Mucosa of rectum (tissue), 2 donors: Measurements from ENCODE around the gene KLK15.

Experiments used
- H3K27ac ChIP-seq, 2 donors: one replicate each; pipeline ENCODE4 v1.7.0; 2013; ENCODE audit warnings: inconsistent platforms in 2 of 2, low read depth in 2 of 2, low read length in 2 of 2
- H3K27me3 ChIP-seq, 2 donors: one replicate each; pipeline ENCODE4 v1.7.0; 2013; ENCODE audit warnings: low read length in 2 of 2; ENCODE audit not compliant: control insufficient read depth in 2 of 2, insufficient read depth in 2 of 2
- H3K36me3 ChIP-seq, 2 donors: one replicate each; pipeline ENCODE4 v1.7.0; 2013; ENCODE audit warnings: low read length in 2 of 2; ENCODE audit not compliant: control insufficient read depth in 2 of 2, insufficient read depth in 2 of 2
- H3K4me1 ChIP-seq, 2 donors: one replicate each; pipeline ENCODE4 v1.7.0; 2013; ENCODE audit warnings: low read length in 2 of 2, mild to moderate bottlenecking in 1 of 2; ENCODE audit not compliant: control insufficient read depth in 2 of 2, insufficient read depth in 2 of 2
- H3K4me3 ChIP-seq, 2 donors: one replicate each; pipeline ENCODE4 v1.7.0; 2013; ENCODE audit warnings: low read length in 2 of 2
- H3K9ac ChIP-seq, 2 donors: one replicate each; pipeline ENCODE4 v1.7.0; 2013; ENCODE audit warnings: low read length in 2 of 2, low read depth in 1 of 2, mild to moderate bottlenecking in 1 of 2
- H3K9me3 ChIP-seq, 2 donors: one replicate each; pipeline ENCODE4 v1.7.0; 2013; ENCODE audit warnings: low read length in 2 of 2; ENCODE audit not compliant: control insufficient read depth in 2 of 2
- donor health status: healthy.
- donor health status: Normal muscosa, but diverticular disease.

KLK15 gene

DNA sequence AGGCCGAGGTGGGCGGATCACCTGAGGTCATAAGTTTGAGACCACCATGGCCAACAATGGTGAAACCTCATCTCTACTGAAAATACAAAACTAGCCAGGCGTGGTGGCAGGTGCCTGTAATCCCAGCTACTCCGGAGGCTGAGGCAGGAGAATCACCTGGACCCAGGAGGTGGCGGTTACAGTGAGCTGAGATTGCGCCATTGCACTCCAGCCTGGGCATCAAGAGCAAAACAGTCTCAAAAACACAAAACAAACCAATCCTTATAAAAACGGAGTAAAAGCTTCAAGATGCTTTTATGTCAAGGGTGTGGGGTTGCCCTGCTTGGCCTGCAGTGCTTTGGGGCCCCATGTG is 36.0 kb downstream of the KLK15 start:
- H3K9ac ChIP-seq, result no peak overlapping the region
- H3K9me3 ChIP-seq, result no peaks in the 10 kb centered on the region
- no peak overlapping the region for H3K4me3 ChIP-seq
- H3K27ac ChIP-seq, result no peak overlapping the region
- H3K4me1 ChIP-seq, result peaks cover 0 to 9% of the 10 kb centered on the region in 2 donors
- no peaks in the 10 kb centered on the region for H3K27me3 ChIP-seq
- peaks cover 19 to 29% of the 10 kb centered on the region in 2 donors for H3K36me3 ChIP-seq

- Histone ChIP-seq H3K4me3 (no peak overlapping the region), H3K4me1 (peaks cover 0 to 5% of the 10 kb centered on the region in 2 donors), H3K27me3 (peaks cover 0 to 5% of the 10 kb centered on the region in 2 donors), H3K27ac (no peak overlapping the region), H3K36me3 (peaks cover 19 to 26% of the 10 kb centered on the region in 2 donors), H3K9me3 (no peaks in the 10 kb centered on the region), H3K9ac (no peak overlapping the region)
Measured at GRCh38 chr19:50796634-50797428, 36.5 kb downstream of the KLK15 start.

DNA sequence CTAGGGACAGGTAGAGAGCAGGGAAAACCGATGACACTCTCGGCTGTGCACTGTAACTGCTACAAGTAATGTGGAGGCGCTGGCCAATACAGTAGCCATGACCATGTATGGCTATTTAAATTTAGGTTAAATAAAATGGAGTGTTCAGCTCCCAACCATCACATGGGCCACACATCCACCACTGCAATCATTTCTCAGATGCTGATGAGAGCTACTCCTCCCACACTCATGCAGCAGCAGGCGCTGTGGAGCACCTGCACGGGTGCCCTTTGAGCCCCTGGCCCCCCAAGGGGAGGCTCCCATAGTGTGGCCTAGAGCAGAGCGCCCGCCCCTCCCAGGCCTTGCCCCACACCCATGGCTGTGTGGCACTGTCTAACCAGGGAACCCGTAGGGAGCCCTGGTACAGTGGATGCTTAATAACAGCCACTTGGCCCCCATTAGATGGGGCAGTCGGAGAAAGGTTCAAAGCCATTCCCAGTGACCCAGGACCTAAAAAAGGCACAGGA is 37.2 kb downstream of the KLK15 start:
- no peaks in the 10 kb centered on the region for H3K9me3 ChIP-seq
- H3K36me3 ChIP-seq, result peaks cover 17 to 26% of the 10 kb centered on the region in 2 donors
- no peak overlapping the region for H3K9ac ChIP-seq
- H3K4me1 ChIP-seq, result peaks cover 0 to 5% of the 10 kb centered on the region in 2 donors
- H3K27ac ChIP-seq, result no peak overlapping the region
- H3K4me3 ChIP-seq, result no peak overlapping the region
- peaks cover 0 to 6% of the 10 kb centered on the region in 2 donors for H3K27me3 ChIP-seq

GRCh38 chr19:50795664-50796073 is 37.7 kb downstream of the KLK15 start:
- peaks cover 0 to 5% of the 10 kb centered on the region in 2 donors for H3K4me1 ChIP-seq
- no peak overlapping the region for H3K9ac ChIP-seq
- no peak overlapping the region for H3K27ac ChIP-seq
- peaks cover 16 to 22% of the 10 kb centered on the region in 2 donors for H3K36me3 ChIP-seq
- H3K9me3 ChIP-seq, result no peaks in the 10 kb centered on the region
- H3K4me3 ChIP-seq, result no peak overlapping the region
- peaks cover 0 to 6% of the 10 kb centered on the region in 2 donors for H3K27me3 ChIP-seq

DNA sequence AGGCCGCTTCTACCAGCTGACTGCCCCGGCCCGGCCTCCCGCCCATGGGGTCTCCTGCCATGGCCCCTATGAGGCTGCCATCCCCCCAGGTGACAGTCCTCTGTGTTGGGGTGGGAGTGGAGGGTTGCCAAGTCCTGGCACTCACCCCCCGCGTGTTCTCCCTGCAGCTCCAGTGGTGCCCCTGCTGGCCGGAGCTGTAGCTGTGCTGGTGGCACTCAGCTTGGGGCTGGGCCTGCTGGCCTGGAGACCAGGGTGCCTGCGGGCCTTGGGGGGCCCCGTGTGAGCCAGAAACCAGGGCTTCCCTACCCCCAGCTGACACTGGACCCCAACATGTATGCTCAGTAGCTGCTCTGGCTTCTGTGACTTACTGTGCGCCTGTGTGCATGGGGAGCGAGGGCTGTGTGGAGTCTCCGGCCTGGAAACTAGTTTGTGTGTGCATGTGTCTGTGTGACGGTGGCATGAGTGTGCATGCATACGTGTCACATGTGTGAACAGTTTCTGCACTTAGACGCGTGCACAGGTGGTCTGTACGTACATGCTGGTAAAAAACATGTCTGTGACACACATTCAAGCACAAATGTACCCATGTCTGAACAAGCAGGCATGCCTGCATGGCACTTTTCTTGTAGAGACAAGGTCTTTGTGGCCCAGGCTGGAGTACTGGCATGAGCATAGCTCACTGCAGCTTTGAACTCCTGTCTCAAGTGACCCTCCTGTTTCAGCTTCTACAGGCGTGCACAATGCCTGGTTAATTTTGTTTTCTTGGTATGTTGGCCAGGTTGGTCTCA is 38.3 kb downstream of the KLK15 start:
- Histone ChIP-seq H3K4me1 (peaks cover 0 to 5% of the 10 kb centered on the region in 2 donors), H3K27ac (no peak overlapping the region), H3K27me3 (peaks cover 0 to 6% of the 10 kb centered on the region in 2 donors), H3K9ac (no peak overlapping the region), H3K36me3 (peaks cover 16 to 21% of the 10 kb centered on the region in 2 donors), H3K9me3 (no peaks in the 10 kb centered on the region), H3K4me3 (no peak overlapping the region)

DNA sequence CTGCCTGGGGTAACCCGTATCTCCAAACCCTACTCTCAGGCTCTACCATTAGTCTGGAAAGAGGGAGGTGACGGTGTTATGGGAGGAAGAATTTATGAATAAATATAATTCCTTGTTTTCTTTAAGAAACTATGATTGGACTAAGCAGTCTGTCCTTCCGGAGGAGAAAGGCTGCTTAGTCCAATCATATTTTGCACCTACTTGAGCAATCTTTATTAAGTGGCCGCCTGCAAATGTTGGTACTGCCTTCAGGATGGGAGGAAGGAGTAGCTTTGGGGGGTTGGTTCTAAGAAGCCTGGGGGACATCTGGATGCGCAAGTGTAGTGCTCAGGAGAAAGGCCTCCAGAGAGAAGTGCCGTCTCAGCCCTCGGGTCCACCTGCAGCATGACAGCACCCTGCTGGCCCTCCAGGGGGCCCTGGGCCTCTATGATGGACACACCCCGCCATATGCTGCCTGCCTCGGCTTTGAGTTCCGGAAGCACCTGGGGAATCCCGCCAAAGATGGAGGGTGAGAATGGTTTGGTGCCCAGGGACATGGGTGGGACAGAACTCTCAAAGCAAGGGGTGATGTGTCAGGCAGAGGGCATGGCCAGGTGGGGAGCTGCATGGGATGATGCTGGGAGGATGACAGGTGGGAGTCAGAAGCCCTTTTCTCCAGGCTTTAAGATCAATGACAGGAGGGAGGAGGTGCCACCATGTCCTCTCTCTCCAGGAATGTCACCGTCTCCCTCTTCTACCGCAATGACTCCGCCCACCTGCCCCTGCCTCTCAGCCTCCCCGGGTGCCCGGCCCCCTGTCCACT is 39.1 kb downstream of the KLK15 start:
- Histone ChIP-seq H3K9ac (no peak overlapping the region), H3K9me3 (no peaks in the 10 kb centered on the region), H3K36me3 (peaks cover 15 to 19% of the 10 kb centered on the region in 2 donors), H3K4me3 (no peak overlapping the region), H3K27ac (no peak overlapping the region), H3K4me1 (peaks cover 0 to 5% of the 10 kb centered on the region in 2 donors), H3K27me3 (peaks cover 0 to 6% of the 10 kb centered on the region in 2 donors)

DNA sequence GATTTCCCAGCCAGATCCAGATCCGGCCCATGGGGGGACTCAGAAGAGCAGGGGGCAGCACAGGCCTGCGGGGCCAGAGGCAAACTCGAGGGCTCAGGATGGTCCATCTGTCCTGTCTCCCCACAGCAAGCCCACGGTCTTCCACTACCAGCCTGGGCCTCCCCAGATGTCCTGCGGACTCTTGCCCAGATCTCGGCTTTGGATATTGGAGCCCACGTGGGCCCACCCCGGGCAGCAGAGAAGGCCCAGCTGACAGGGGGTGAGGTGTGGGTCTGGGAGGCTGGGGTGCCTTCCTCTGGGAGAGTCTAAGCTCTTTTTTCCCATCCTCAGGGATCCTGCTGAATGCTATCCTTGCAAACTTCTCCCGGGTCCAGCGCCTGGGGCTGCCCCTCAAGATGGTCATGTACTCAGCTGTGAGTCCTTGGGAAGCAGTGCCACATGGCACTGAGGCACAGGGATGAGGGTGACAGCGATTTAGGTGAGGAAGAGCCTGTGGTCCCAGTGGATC is 39.8 kb downstream of the KLK15 start:
- H3K4me3 ChIP-seq, result no peak overlapping the region
- H3K9me3 ChIP-seq, result no peaks in the 10 kb centered on the region
- no peak overlapping the region for H3K9ac ChIP-seq
- peaks cover 0 to 6% of the 10 kb centered on the region in 2 donors for H3K27me3 ChIP-seq
- H3K27ac ChIP-seq, result no peak overlapping the region
- peaks cover 10 to 14% of the 10 kb centered on the region in 2 donors for H3K36me3 ChIP-seq
- H3K4me1 ChIP-seq, result peaks cover 0 to 5% of the 10 kb centered on the region in 2 donors

- H3K27ac ChIP-seq, result no peak overlapping the region
- no peaks in the 10 kb centered on the region for H3K9me3 ChIP-seq
- H3K4me3 ChIP-seq, result no peak overlapping the region
- H3K27me3 ChIP-seq, result peaks cover 0 to 6% of the 10 kb centered on the region in 2 donors
- peaks cover under 1 to 4% of the 10 kb centered on the region in 2 donors for H3K36me3 ChIP-seq
- H3K9ac ChIP-seq, result no peak overlapping the region
- peaks cover 0 to 5% of the 10 kb centered on the region in 2 donors for H3K4me1 ChIP-seq
Measured at GRCh38 chr19:50792272-50793250, 40.8 kb downstream of the KLK15 start.
